ENCODE results near the gene OGFOD3.

DNA sequence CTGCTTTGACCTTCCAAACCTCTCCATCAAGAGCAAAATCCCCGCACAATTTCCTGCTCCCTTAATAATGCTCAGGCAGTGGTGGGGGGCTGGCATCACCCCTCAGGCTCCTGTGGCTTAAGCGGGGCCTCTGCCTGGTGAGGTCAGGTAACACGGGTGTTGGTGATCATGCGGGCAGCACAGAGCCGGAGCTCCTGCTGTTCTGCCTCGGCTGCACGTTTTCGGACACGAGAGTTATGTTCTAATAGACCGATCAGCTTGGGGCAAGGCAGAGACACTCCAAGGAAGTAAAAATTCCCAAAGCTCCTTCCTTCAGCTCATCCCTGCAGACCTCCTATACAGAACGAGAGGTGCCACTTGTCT lies 46.2 kb upstream of the OGFOD3 start:
- no peak for TF ChIP-seq RAD21 (IDR thresholded peaks at IDR 0.05; ENCODE audit: low read depth)
- TF ChIP-seq, protein P1, sequence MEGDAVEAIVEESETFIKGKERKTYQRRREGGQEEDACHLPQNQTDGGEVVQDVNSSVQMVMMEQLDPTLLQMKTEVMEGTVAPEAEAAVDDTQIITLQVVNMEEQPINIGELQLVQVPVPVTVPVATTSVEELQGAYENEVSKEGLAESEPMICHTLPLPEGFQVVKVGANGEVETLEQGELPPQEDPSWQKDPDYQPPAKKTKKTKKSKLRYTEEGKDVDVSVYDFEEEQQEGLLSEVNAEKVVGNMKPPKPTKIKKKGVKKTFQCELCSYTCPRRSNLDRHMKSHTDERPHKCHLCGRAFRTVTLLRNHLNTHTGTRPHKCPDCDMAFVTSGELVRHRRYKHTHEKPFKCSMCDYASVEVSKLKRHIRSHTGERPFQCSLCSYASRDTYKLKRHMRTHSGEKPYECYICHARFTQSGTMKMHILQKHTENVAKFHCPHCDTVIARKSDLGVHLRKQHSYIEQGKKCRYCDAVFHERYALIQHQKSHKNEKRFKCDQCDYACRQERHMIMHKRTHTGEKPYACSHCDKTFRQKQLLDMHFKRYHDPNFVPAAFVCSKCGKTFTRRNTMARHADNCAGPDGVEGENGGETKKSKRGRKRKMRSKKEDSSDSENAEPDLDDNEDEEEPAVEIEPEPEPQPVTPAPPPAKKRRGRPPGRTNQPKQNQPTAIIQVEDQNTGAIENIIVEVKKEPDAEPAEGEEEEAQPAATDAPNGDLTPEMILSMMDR (IDR thresholded peaks at IDR 0.05 in 2 of 3, conservative IDR thresholded peaks at IDR 0.05 in 1 of 3; ENCODE audit: borderline replicate concordance in 1 of 3, insufficient read depth in 1 of 3, low read depth in 2 of 3, low read length in 2 of 3), result no peak

All from HCT116 (cell line).